ENCODE results near the gene SRM. TPM values are rescaled to one million over a fixed set of nuclear protein-coding genes. Genes with fewer than 3 reads are reported as not detected.

The SRM gene
- total RNA-seq, 1 donor: 21.0 TPM

GRCh38 chr1:11068600-11069473 lies 9.0 kb upstream of the SRM start:
- DNase-seq (ENCODE audit: insufficient read length, low spot score, missing footprints): peak; percentile 62
- no peaks in the 10 kb centered on the region for H3K4me1 ChIP-seq (ENCODE audit: insufficient read depth, low read length)
- H3K79me2 ChIP-seq (ENCODE audit: insufficient read depth, low read length): no peaks in the 10 kb centered on the region
- no peak overlapping the region for H3K4me2 ChIP-seq (ENCODE audit: insufficient read depth, low read length)
- TF ChIP-seq CTCF (IDR thresholded peaks at IDR 0.05; ENCODE audit: extremely low read depth, low read depth, low read length): no peak
- no peaks in the 10 kb centered on the region for H4K20me1 ChIP-seq (ENCODE audit: insufficient read depth, low read length)
- H3K36me3 ChIP-seq (ENCODE audit: insufficient read depth, low read length): peaks cover 75% of the 10 kb centered on the region
- no peaks in the 10 kb centered on the region for H3K9me3 ChIP-seq (ENCODE audit: low read depth, low read length)
- H3K27me3 ChIP-seq (ENCODE audit: insufficient read depth, low read length): no peaks in the 10 kb centered on the region
- H3K27ac ChIP-seq (ENCODE audit: low read depth, low read length): no peak overlapping the region
- no peak overlapping the region for H3K4me3 ChIP-seq (ENCODE audit: insufficient read depth, low read length)
- no peak overlapping the region for H2AFZ ChIP-seq (ENCODE audit: low read length)

- no peaks in the 10 kb centered on the region for H3K27me3 ChIP-seq (ENCODE audit: insufficient read depth, low read length)
- peak; percentile 51 for DNase-seq (ENCODE audit: insufficient read length, low spot score, missing footprints)
- H3K4me3 ChIP-seq (ENCODE audit: insufficient read depth, low read length): no peak overlapping the region
- no peak overlapping the region for H3K27ac ChIP-seq (ENCODE audit: low read depth, low read length)
- no peaks in the 10 kb centered on the region for H3K9me3 ChIP-seq (ENCODE audit: low read depth, low read length)
- no peak overlapping the region for H3K4me2 ChIP-seq (ENCODE audit: insufficient read depth, low read length)
- peaks cover 75% of the 10 kb centered on the region for H3K36me3 ChIP-seq (ENCODE audit: insufficient read depth, low read length)
- H4K20me1 ChIP-seq (ENCODE audit: insufficient read depth, low read length): no peaks in the 10 kb centered on the region
- no peak for TF ChIP-seq CTCF (IDR thresholded peaks at IDR 0.05; ENCODE audit: extremely low read depth, low read depth, low read length)
- H2AFZ ChIP-seq (ENCODE audit: low read length): no peak overlapping the region
- H3K4me1 ChIP-seq (ENCODE audit: insufficient read depth, low read length): peaks cover 5% of the 10 kb centered on the region
- H3K79me2 ChIP-seq (ENCODE audit: insufficient read depth, low read length): no peaks in the 10 kb centered on the region
Observed at GRCh38 chr1:11067716-11068599, 8.1 kb upstream of the SRM start.

DNA sequence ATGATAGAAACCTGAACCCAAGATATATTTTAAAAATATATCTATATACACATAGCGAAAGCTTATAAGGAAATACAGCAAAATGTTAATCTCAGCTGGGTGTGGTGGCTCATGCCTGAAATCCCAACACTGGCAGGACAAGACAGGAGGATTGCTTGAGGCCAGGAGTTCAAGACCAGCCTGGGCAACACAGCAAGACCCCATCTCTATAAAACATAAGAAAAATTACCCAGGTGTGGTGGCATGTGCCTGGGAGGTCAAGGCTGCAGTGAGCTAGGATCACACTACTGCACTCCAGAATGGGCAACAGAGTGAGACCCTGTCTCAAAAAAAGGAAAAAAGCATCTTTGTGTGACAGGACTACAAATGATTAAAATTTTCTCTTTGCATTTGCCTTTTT lies 6.0 kb upstream of the SRM start:
- peak; percentile 13 for DNase-seq (ENCODE audit: insufficient read length, low spot score, missing footprints)
- Histone ChIP-seq H4K20me1 (ENCODE audit: insufficient read depth, low read length) (no peaks in the 10 kb centered on the region), H3K27ac (ENCODE audit: low read depth, low read length) (no peak overlapping the region), H3K4me3 (ENCODE audit: insufficient read depth, low read length) (no peak overlapping the region), H3K79me2 (ENCODE audit: insufficient read depth, low read length) (peaks cover 9% of the 10 kb centered on the region), H3K36me3 (ENCODE audit: insufficient read depth, low read length) (peaks cover 57% of the 10 kb centered on the region), H3K9me3 (ENCODE audit: low read depth, low read length) (no peaks in the 10 kb centered on the region), H3K4me2 (ENCODE audit: insufficient read depth, low read length) (no peak overlapping the region), H3K4me1 (ENCODE audit: insufficient read depth, low read length) (peaks cover 12% of the 10 kb centered on the region), H2AFZ (ENCODE audit: low read length) (no peak overlapping the region), H3K27me3 (ENCODE audit: insufficient read depth, low read length) (no peaks in the 10 kb centered on the region)
- no peak for TF ChIP-seq CTCF (IDR thresholded peaks at IDR 0.05; ENCODE audit: extremely low read depth, low read depth, low read length)

DNA sequence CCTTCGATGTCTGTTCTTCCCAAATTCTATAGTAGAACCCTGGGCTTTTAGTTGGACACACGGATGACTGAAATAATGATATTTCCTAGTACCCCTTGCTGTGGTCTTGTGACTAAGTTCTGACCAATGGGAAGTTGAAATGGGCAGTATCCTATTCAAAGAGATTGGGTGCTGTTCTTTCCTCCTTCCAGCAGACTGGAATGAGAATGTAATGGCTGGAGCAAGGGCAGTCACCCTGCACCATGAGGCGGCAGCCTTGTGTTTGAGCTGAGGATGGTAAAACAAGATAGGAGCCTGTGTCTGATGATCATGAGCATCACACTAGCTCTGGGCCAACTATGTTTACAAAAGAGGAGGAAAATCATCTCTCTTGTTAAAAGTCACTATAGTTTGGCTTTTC lies 5.1 kb upstream of the SRM start:
- Histone ChIP-seq H2AFZ (ENCODE audit: low read length) (no peak overlapping the region), H3K36me3 (ENCODE audit: insufficient read depth, low read length) (peaks cover 53% of the 10 kb centered on the region)

More for the DNA sequence above, 5.1 kb upstream of the SRM start:
- H3K27ac ChIP-seq (ENCODE audit: low read depth, low read length): no peak overlapping the region
- H3K4me1 ChIP-seq (ENCODE audit: insufficient read depth, low read length): peaks cover 15% of the 10 kb centered on the region
- DNase-seq (ENCODE audit: insufficient read length, low spot score, missing footprints): peak; percentile 53
- H3K4me2 ChIP-seq (ENCODE audit: insufficient read depth, low read length): no peak overlapping the region
- no peaks in the 10 kb centered on the region for H4K20me1 ChIP-seq (ENCODE audit: insufficient read depth, low read length)
- TF ChIP-seq CTCF (IDR thresholded peaks at IDR 0.05; ENCODE audit: extremely low read depth, low read depth, low read length): no peak
- H3K27me3 ChIP-seq (ENCODE audit: insufficient read depth, low read length): no peaks in the 10 kb centered on the region
- H3K4me3 ChIP-seq (ENCODE audit: insufficient read depth, low read length): no peak overlapping the region
- no peaks in the 10 kb centered on the region for H3K9me3 ChIP-seq (ENCODE audit: low read depth, low read length)
- H3K79me2 ChIP-seq (ENCODE audit: insufficient read depth, low read length): peaks cover 10% of the 10 kb centered on the region

All from osteoblast (primary cell).